ENCODE data around the gene ABCG4.
"Not testable (repeated sequence)": the region's sequence is repeated elsewhere in the genome, so short reads cannot be mapped to it uniquely, and the experiment has no call there.

Gene ABCG4

GRCh38 chr11:119181677-119182412 is 33.0 kb downstream of the ABCG4 start:
- DNase-seq (ENCODE audit: low spot score), result no peak

GRCh38 chr11:119184399-119184798 is 35.5 kb downstream of the ABCG4 start:
- not testable (repeated sequence) for DNase-seq (ENCODE audit: low spot score)

DNA sequence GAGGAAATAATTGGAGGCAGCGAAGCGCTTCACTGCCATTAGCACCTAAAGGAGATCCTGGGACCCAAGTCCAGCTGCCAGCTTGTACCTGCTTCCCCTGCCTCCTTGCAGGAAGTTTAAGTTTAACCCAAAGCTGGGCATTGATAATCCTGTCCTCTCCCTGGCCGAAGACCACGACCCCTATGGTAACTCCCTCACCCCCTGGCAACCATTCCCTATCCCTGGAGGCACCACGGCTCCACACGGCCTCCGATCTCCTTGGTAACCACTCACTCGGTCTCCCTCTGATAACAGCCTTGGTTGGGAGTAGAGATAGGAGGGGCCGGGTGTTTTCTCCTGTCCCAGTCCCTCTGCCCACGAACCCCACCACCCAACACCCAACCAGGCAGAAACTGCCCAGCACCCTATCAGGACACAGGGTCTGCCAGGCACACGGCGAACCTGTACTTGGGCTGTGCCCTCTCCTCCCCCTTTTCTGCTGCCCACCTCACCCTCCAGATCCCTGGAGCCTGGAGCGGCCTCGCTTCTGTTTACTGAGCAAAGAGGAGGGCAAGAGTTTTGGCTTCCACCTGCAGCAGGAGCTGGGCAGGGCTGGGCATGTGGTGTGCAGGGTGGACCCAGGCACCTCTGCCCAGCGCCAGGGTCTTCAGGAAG is 37.3 kb downstream of the ABCG4 start:
- peak; percentile 14 for DNase-seq (ENCODE audit: low spot score)

GRCh38 chr11:119187123-119187892 is 38.5 kb downstream of the ABCG4 start:
- DNase-seq (ENCODE audit: low spot score), result peak; percentile 6

DNA sequence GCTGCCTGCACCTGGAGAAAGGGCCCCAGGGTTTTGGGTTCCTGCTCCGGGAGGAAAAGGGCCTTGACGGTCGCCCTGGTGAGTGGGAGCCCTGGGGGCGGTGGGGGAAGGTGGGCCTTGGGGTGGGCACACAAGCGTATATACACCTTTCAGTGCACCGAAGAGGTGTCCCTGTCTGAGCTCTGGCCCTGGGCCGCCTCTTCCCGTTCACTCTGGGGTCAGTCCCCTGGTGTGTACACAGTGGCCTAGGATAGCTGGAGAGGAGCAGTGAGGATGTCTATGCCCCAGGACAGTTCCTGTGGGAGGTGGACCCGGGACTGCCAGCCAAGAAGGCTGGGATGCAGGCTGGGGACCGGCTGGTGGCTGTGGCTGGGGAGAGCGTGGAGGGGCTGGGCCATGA is 39.2 kb downstream of the ABCG4 start:
- peak; percentile 6 for DNase-seq (ENCODE audit: low spot score)

- DNase-seq (ENCODE audit: low spot score), result peak; percentile 3
Observed at GRCh38 chr11:119188887-119189286, 40.0 kb downstream of the ABCG4 start.

GRCh38 chr11:119189393-119189792 is 40.5 kb downstream of the ABCG4 start:
- DNase-seq (ENCODE audit: low spot score), result peak; percentile 15

DNA sequence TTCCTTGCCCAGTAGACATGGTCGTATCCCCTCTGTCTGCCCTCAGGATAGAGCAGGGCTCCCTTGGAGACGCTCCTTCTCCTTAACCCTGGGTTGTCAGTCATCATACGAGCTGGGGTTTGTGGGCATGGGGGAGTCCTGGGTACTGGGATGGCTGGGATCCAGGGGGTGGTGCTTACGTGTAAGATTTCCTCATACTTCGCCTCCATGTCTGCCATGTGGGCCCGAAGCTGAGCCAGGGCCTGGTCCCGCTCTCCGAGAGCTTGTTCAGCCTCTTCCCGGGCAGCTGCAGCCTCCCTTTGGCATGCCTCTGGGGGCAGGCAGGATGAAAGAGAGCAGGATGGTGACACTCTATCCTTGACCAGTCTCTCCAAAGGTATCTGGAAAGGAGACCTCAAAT is 41.7 kb downstream of the ABCG4 start:
- DNase-seq (ENCODE audit: low spot score), result peak; percentile 8

GRCh38 chr11:119191265-119191664 is 42.4 kb downstream of the ABCG4 start:
- not testable (repeated sequence) for DNase-seq (ENCODE audit: low spot score)

DNA sequence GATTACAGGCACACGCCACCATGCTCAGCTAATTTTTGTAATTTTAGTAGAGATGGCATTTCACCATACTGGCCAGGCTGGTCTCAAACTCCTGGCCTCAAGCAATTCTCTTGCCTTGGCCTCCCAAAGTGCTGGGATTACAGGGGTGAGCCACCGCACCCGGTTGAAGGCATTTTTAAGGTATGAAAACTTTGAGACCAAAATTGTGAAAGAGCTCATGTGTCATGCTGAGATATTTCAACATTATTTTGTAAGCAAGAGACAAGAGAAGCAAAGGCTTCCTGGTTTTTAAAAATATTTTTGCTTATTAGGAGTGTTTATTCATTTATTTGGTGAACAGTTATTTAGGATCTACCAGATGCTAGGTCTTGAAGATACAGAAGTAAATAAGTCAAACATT is 43.3 kb downstream of the ABCG4 start:
- DNase-seq (ENCODE audit: low spot score), result no peak

DNA sequence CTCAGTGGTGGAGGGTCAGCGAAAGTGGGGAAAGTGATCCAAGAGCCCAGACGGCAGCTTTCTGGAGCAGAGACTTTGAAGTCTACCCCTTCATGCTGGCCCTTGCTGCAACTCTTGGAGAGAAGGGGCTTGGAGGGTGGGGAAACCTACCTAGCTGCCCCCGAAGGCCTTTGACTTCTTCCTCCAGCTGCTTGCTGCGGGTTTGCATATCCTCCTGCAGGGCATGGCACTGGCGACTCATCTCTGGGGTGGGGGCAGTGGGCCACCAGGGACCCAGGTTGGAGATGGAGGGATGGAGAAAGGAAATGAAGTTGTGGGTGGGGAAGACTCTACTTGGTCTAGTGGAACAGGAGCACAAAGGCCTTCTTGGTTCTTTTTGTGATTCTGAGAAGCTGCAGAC is 44.1 kb downstream of the ABCG4 start:
- DNase-seq (ENCODE audit: low spot score), result no peak

- no peak for DNase-seq (ENCODE audit: low spot score)
Observed at GRCh38 chr11:119193626-119194025, 44.8 kb downstream of the ABCG4 start.

- DNase-seq (ENCODE audit: low spot score), result no peak
Observed at GRCh38 chr11:119194811-119195440, 46.1 kb downstream of the ABCG4 start.

GRCh38 chr11:119195680-119196079 is 46.8 kb downstream of the ABCG4 start:
- DNase-seq (ENCODE audit: low spot score), result peak; percentile 92

DNA sequence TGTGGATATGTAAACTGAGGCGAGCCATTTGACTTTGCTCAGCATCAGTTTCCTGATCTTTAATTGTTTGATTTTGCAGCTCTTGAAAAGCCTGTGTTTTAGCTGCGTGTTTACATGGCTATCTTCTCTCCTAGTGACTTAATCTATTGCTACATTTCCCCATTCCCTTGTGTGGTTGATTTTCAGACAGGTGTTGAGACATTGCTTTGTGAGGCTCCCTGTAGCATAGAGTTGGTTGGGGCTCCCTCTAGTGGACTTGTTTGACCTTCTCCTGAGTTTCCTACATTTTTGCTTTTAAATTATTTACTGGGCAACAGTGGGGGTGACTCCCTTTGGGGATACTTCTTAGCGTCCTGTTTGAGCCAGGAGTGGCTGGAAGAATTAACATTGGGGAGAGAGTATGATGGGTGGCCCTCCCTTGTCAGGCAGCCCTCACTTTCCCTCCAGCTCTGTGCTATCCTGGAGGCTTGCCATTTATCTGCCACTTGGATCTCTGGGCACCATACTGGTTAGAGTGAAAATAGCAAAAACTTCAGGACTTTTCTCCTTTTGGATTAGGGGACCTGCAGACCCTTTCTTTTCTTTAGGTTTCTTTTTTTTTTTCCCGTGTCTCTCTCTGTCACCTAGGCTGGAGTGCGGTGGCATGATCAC is 48.1 kb downstream of the ABCG4 start:
- DNase-seq (ENCODE audit: low spot score), result peak; percentile 81

DNA sequence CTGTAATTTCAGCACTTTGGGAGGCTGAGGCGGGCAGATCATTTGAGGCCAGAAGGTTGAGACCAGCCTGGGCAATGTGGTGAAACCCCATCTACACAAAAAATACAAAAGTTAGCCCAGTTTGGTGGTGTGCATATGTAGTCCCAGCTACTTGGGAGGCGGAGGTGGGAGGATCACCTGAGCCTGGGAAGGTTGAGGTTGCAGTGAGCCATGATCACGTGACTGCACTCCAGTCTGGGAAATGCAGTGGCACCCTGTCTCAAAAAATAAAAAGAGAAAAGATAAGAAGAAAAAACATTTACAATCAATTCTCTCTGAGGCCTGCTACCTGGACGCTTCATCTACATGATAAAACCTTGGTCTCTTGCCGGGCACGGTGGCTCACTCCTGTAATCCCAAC is 50.1 kb downstream of the ABCG4 start:
- no peak for DNase-seq (ENCODE audit: low spot score)

DNA sequence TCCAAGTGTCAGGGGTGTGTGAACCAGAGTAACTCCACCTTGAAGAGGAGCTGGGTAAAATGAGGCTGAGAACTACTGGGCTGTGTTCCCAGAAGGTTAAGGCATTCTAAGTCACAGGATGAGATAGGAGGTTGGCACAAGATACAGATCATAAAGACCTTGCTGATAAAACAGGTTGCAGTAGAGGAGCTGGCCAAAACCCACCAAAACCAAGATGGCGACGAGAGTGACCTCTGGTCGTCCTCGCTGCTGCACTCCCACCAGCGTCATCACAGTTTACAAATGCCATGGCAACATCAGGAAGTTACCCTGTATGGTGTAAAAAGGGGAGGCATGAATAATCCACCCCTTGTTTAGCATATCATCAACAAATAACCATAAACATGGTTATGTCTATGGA is 52.4 kb downstream of the ABCG4 start:
- not testable (repeated sequence) for DNase-seq (ENCODE audit: low spot score)

GRCh38 chr11:119202554-119202953 is 53.7 kb downstream of the ABCG4 start:
- no peak for DNase-seq (ENCODE audit: low spot score)

GRCh38 chr11:119204066-119204465 is 55.2 kb downstream of the ABCG4 start:
- DNase-seq (ENCODE audit: low spot score), result no peak

DNA sequence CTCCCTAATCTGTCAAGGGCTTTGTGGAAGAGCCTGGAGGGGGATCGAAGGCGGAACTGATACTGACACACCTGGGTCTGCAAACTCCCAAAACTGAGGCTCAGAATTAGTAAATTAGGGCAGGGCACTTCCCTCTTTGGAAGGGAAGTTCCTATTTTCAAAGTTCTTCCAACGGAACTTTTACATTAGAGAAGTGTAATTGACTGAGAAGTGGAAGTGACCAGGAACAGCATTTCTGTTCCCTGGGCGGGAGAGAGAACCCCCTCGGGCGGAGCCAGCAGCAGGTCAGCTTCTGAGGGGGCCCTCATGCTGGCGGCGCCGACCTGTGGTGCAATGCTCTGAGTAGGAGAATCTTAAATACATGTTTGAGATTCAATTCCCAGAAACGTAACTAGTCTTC is 56.2 kb downstream of the ABCG4 start:
- no peak for DNase-seq (ENCODE audit: low spot score)

DNA sequence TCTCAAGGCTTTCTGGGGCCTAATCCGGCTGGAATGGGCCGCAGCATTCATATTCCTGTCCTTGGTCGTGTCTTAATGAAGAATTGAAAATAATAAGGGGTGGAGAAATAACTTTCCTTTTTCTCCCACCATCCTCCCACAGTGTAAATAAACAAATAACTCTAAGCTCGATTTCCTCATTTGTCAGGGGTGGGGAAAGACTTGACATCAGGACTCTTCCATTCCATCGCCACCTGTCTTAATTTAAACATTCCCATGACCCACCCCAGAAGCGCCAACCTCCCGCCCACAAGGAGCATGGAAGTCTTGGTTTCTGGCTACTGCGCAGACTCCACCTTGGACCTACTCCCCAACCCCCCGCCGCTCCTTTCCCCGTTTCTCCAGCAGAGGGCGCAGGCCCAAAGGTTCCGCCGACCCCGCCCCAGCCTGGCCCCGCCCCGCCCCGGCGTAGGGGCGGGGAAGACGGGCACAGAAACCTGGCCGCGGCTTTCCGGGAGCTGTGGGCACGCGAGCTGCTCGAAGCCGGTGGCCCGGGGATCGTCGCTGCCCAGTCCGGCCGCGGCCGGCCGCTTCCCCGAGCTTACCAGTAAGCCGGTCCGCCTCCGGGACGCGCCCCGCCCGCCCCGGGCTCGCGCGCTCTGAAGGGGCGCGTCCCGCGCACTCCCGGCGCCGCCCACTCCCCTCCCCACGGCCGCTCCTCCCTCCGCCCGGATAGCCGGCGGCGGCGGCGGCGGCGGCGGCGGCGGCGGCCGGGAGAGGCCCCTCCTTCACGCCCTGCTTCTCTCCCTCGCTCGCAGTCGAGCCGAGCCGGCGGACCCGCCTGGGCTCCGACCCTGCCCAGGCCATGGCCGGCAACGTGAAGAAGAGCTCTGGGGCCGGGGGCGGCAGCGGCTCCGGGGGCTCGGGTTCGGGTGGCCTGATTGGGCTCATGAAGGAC is 57.0 kb downstream of the ABCG4 start, which contains the start of gene CBL:
CBL (plus strand) TSS at position 766 of the 937 bp plus-strand sequence; CDS start at position 845, 79 bp downstream.
- DNase-seq (ENCODE audit: low spot score), result peak; percentile 95

Measured in iPS-NIHi11 (cell line).